Measurements from ENCODE around the gene KRI1.

KRI1 gene

GRCh38 chr19:10565567-10566407 lies at the start of gene KRI1:
KRI1 (minus strand) TSS chr19:10566010; CDS start chr19:10565999, 11 bp downstream.
- DNase-seq, result peak; percentile 99

- no peak for DNase-seq
Observed at GRCh38 chr19:10612499-10613119, 46.8 kb upstream of the KRI1 start.

- DNase-seq, result no peak
Observed at GRCh38 chr19:10611907-10612306, 46.1 kb upstream of the KRI1 start.

DNA sequence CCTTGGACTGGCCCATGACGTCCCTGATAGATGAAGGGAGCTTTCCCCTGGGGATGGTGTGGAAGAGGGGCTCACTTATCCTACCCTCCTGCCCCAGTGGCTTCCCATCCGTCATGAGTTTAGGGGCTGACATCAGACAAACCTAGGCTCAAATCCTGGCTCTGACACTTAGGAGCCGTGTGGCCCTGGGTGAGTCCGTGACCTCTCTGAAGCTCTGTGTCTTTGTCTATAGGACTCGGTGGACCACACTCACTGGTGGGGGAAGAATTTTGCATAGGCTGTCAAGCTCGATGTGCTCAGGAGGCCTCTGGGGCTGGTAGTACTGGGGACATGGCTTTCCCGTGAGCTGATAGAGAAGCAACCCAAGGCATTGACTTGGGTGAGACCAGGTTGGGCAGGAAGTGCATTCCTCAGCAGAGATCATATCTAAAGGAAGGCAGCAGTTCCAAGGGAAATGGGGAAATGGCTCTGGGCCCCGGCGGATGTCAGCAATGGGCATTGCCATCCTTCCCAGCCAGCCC lies 38.7 kb upstream of the KRI1 start:
- peak; percentile 35 for DNase-seq

DNA sequence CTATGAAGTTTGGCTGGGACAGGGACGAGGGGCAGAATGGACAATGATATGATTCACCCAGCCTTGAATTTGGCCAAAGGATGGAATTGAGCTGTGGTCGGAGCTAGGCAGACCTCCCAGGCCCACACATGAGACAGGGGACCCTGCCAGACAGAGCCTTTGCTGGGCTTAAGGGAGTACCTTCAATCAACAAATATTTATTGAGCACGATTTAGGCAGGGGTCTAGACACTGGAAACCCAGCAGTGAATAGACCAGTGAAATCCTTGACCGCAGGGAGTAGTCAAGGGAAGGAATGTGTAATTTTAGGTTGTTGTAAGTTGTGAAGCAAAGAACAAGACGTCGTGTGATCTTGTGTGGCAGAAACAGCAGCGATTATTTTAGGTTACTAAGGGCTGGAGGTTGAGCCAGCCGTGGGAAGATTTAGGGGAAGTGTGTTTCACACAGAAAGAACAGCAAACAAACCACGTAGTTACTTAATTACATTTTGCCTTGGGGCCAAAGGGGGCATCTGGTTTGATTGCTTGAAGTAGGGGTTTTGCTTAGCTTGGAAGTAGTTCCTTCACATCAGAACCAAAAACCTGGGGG lies 38.2 kb upstream of the KRI1 start:
- peak; percentile 89 for DNase-seq

- no peak for DNase-seq
Observed at GRCh38 chr19:10603084-10603872, 37.5 kb upstream of the KRI1 start.

DNA sequence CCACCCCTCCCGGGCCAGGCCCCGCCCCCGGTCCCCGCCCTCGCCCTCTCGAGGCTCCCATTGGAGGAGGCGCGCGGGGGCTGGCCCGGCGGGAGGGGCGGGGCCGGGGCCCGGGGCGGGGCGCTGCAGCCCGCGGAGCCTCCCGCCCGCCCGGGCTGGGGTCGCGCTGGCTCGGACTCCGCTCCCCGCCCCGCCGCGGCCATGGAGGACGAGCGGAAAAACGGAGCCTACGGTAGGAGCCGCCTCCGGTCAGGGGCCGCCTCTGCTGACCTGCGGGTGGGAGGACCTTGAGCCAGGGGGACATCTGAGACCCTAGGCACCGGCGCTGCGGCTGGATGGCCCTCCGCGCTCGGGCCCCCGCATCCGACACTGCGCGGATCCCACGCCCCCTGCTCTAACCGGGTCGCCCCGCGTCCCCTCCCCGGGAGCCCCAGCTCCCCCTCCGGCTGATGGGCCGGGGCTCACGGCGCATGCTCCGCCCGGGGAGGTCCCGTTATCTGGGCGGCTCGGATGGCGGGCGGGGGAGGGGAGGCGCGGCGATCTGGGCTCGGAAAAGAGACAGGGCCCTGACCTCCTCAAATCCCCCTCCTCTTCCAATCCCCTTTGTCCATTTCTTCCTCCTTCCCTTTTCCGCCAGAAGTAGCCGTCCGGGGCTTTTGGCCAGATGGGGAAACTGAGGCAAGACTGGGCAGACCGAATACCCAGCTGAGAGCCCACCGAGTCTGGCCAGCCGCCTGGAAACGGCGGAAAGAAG lies 36.7 kb upstream of the KRI1 start:
- peak; percentile 90 for DNase-seq

- no peak for DNase-seq
Observed at GRCh38 chr19:10601999-10602329, 36.2 kb upstream of the KRI1 start.

- DNase-seq, result no peak
Observed at GRCh38 chr19:10600149-10600548, 34.3 kb upstream of the KRI1 start.

DNA sequence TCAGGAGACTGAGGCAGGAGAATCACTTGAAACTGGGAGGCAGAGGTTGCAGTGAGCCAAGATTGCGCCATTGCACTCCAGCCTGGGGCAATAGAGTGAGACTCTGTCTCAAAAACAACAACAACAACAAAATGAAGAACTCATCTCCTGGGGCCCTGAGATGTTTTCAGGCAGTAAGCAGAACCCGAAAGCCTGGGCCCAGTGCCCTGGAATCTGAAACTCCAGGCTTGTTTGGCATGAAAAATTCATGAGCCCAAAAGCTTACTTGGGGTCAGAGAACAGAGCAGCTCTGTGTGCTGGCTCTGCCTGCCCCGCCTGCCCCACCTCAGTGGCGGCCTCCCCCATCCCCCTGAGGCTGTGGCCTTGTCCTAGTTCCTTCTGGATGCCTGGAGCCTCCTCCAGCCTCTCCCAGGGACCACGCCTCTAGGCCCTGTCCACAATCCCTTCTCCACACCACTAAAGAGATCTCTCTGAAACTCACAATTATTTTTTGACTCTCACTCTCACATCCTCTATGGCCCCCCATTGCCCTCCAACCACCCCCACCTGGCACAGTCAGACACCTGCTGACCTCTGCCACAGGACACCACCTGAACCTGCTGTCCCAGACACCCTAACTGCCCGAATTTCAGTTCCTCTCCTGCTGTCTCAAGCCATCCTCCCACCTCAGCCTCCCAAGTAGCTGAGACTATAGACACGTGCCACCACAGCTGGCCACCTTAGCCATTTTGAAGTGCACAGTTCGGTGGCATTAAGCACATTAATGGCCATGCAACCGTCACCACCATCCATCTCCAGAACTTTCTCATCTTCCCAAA lies 28.2 kb upstream of the KRI1 start:
- DNase-seq, result peak; percentile 47

DNA sequence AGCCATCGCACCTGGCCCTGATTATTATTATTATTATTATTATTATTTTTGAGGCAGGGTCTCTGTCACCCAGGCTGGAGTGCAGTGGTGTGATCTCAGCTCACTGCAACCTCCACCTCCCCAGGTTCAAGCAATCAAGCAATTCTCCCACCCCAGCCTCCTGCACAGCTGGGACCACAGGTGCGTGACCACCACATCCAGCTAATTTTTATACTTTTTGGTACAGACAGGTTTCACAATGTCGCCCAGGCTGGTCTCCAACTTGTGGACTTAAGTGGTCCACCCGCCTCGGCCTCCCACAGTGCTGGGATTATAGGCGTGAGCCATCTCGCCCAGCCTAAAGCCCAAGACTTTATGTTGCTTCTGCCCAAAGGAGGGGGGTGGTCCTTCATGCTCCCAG lies 27.3 kb upstream of the KRI1 start:
- DNase-seq, result no peak

GRCh38 chr19:10587839-10588150 lies 22.0 kb upstream of the KRI1 start:
- no peak for DNase-seq

DNA sequence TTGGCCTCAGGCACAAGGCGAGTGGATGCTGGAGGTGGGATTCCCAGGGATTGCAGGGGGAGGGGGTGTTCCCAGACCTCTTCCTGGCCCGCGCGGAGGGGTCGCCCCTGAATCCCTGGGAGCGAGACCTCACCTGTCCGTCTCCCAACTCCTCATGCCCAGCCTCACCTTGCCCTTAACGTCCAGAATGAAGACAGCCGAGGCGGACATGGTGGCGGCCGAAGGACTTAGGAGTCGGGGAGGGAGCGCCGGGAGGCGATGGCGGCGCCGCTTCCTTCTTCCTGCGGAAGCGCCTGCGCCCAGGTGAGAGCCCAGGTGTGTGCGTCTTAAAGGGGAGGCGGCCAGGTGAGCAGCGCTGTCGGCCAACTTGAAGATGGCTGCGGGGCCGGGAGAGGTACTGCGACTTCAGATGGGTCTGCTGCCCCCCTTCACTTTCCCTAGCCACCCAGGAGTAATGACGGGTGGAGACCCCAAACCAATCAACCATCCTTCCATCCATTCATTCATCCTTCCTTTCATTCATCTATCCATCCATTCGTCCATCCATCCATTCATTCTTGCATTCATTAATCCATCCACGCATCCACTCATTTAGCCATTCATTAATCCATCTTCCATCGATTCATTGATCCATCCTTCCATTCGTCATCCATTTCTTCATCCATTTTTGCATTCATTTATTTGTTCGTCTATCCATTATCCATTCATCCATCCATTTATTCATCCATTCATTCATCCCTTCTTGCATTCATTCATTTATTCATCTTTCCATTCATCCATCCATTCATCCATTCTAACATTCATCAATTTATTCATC lies 21.4 kb upstream of the KRI1 start, which contains the start of gene AP1M2:
Gene AP1M2, minus strand, starts transcription at position 291 of the 817 bp plus-strand sequence. Its CDS starts 81 bp downstream, at position 210.
- no peak for DNase-seq

- DNase-seq, result no peak
Observed at GRCh38 chr19:10586396-10586795, 20.6 kb upstream of the KRI1 start.

DNA sequence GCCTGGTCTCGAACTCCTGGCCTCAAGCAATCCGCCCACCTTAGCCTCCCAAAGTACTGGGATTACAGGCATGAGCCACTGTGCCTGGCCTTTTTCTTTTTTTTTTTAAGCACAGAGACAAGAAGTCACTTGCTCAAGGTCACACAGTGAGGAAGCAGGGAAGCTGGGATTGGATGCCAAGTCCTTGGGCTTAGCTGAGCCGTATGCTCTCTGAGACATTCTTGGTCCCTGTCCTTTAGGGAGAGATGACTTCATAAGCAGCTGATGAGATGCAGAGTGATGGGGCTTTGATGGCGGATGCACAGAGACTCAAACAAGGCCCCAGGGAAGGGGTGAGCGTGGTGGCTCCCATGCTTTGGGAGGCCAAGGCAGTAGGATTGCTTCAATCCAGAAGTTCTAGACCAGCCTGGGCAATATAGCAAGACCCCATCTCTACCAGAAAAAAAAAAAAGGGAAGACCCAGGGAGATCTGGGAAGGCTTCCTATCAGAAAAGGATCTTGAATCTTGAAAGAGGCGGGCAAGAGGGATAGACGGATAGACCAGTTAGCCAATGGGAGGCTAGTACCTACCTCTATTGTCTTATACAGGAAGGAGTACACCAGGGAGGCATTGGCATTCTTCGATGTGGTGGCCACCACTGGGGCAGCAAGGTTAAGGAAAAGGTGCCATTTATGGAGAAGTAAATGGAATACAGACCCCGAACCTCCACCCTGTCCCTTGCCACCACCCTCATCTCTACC lies 17.4 kb upstream of the KRI1 start:
- DNase-seq, result peak; percentile 42

DNA sequence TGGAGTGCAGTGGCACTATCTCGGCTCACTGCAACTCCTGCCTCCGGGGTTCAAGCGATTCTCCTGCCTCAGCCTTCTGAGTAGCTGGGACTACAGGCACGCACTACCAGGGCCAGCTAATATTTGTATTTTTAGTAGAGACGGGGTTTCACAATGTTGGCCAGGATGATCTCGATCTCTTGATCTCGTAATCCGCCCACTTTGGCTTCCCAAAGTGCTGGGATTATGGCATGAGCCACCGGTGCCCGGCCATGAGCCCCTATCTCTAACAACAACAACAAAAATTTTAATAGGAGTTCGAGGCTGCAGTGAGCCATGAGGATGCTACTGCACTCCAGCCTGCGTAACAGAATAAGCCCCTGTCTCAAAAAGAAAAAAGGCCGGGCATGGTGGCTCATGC lies 16.3 kb upstream of the KRI1 start:
- DNase-seq, result no peak

GRCh38 chr19:10580979-10581631 lies 15.3 kb upstream of the KRI1 start:
- DNase-seq, result peak; percentile 96

DNA sequence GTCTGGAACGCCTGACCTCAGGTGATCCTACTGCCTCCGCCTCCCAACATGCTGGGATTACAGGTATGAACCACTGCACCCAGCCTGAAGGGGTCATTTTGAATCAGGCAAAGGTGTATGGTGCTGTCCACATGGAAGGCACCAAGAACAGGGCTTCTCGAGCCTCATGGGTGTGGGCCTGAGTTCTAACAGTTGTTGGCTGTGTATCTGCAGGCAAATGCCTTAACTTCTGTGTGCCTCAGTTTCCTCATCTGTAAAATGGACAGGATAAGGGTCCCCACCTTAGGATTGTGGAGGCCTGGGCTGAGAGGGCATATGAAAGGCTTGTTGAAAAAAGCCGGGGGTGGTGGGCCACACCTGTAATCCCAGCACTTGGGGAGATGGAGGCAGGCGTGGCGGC lies 12.1 kb upstream of the KRI1 start:
- no peak for DNase-seq

DNA sequence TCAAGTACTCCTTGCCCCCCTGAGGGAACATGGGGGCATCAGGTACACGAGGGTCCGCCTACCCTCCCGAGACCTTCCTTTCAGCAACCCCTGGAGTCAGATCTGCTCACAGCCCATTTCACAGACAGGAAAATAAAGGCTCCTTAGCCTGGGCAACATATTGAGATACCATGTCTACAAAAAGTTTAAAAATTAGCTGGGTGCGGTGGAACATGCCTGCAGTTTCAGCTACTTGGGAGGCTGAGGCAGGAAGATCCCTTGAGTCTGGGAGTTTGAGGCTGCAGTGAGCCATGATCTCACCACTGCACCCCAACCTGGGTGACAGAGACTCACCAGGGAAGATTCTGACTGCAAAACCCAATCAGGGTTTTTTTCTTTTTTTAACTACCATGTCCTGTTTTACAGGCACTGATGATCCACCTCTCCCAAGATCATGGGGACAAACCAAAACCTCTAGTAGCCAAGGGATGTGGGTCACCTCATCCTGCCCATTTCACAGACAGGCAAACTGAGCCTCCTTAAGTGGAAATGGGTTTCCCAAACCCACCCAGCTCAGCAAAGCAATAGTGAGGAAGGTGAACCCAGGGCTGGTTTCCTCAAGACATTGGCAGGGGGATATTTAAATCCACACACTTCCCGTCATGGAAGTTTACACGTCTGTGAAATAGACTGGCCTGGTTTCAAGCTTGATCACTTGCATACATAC lies 9.4 kb upstream of the KRI1 start:
- DNase-seq, result no peak
